ENCODE measurements around the gene GGCX. TPM values are rescaled to one million over a fixed set of nuclear protein-coding genes. Genes with fewer than 3 reads are reported as not detected.

GGCX gene
- total and polyA plus RNA-seq, 2 of the 13 experiments (the other 11 are each of a cell fraction or from before 2014, with no cell fraction given) = 72.5 to 103 TPM

- TF ChIP-seq GMEB2 (CRISPR knock-in tag; IDR thresholded peaks at IDR 0.05; ENCODE audit: low read depth) = no peak
- TF ChIP-seq ZNF501 (CRISPR knock-in tag; IDR thresholded peaks at IDR 0.05) = peak; percentile 96
- peak; percentile 77; the same call in 1 of the 2 replicates for TF ChIP-seq BRD4 (CRISPR knock-in tag; IDR thresholded peaks at IDR 0.05)
- peak; percentile 24; the same call in 1 of the 2 replicates for TF ChIP-seq SIN3A (IDR thresholded peaks at IDR 0.05; ENCODE audit: borderline replicate concordance, low read depth, low read length)
- peak; percentile 93 for TF ChIP-seq ZNF800 (CRISPR knock-in tag; IDR thresholded peaks at IDR 0.05)
- peak; percentile 94 for TF ChIP-seq ARID4A (CRISPR knock-in tag; IDR thresholded peaks at IDR 0.05; ENCODE audit: borderline replicate concordance)
- no peak for TF ChIP-seq ZNF260 (CRISPR knock-in tag; IDR thresholded peaks at IDR 0.05; ENCODE audit: borderline replicate concordance, low read depth)
- TF ChIP-seq HOMEZ (CRISPR knock-in tag; IDR thresholded peaks at IDR 0.05; ENCODE audit: low read depth) = peak; percentile 74; the same call in 1 of the 2 replicates
- no peak for TF ChIP-seq MED8 (CRISPR knock-in tag; IDR thresholded peaks at IDR 0.05; ENCODE audit: insufficient replicate concordance)
- no peak for TF ChIP-seq ZBTB7A (CRISPR knock-in tag; IDR thresholded peaks at IDR 0.05)
- no peak; the same call in 1 of the 2 replicates for TF ChIP-seq CHCHD3 (CRISPR knock-in tag; IDR thresholded peaks at IDR 0.05)
- peak; percentile 62; the same call in 1 of the 2 replicates for TF ChIP-seq ZNF280D (CRISPR knock-in tag; IDR thresholded peaks at IDR 0.05)
- peak; percentile 53; the same call in 1 of the 2 replicates for TF ChIP-seq ZC3H13 (CRISPR knock-in tag; IDR thresholded peaks at IDR 0.05)
- TF ChIP-seq MIER3 (CRISPR knock-in tag; IDR thresholded peaks at IDR 0.05; ENCODE audit: borderline replicate concordance) = no peak
Observed at GRCh38 chr2:85595301-85596025, 34.2 kb upstream of the GGCX start, which contains the start of gene RNF181 (continued).

Measured in HepG2 (cell line).